Thymus (tissue), 14 donors: Measurements from ENCODE around the gene ZNF302. TPM values are rescaled to one million over a fixed set of nuclear protein-coding genes. Genes with fewer than 3 reads are reported as not detected.
A peak's percentile ranks its signal among the peaks of the same experiment; 100 is the strongest.

Experiments used
- DNase-seq, 9 donors: peaks; one replicate each; pipeline ENCODE4 v3.0.0-alpha.2; 2013; ENCODE audit warnings: low spot score in 9 of 9, low read depth in 6 of 9, missing footprints in 1 of 9
- H3K27ac ChIP-seq, 2 donors: one replicate each; pipeline ENCODE4 v1.5.1; 2013; ENCODE audit warnings: control low read depth in 1 of 2, low read depth in 1 of 2, low read length in 1 of 2, mild to moderate bottlenecking in 1 of 2, moderate library complexity in 1 of 2
- H3K27me3 ChIP-seq, 2 donors: one replicate each; pipeline ENCODE4 v1.5.1; 2013; ENCODE audit warnings: low read length in 1 of 2; ENCODE audit not compliant: control insufficient read depth in 2 of 2, insufficient read depth in 1 of 2
- H3K36me3 ChIP-seq, 2 donors: one replicate each; pipeline ENCODE4 v1.5.1; 2013; ENCODE audit warnings: low read length in 1 of 2, mild to moderate bottlenecking in 1 of 2, moderate library complexity in 1 of 2; ENCODE audit not compliant: control insufficient read depth in 2 of 2, insufficient read depth in 2 of 2
- H3K4me1 ChIP-seq, 2 donors: one replicate each; pipeline ENCODE4 v1.5.1; 2013; ENCODE audit warnings: low read length in 2 of 2; ENCODE audit not compliant: control insufficient read depth in 2 of 2, insufficient read depth in 2 of 2
- H3K4me3 ChIP-seq, 2 donors: one replicate each; pipeline ENCODE4 v1.5.1; 2013; ENCODE audit warnings: low read length in 2 of 2, control low read depth in 1 of 2, mild to moderate bottlenecking in 1 of 2
- H3K9me3 ChIP-seq, 2 donors: one replicate each; pipeline ENCODE4 v1.5.1; 2013; ENCODE audit warnings: low read length in 1 of 2, mild to moderate bottlenecking in 1 of 2; ENCODE audit not compliant: control insufficient read depth in 2 of 2, insufficient read depth in 1 of 2
- WGBS: extraction: QIAGEN DNeasy Blood & Tissue Kit; methylation state at CpG from one replicate; pipeline ENCODE4 v1.1.7; 2013; 5-methylcytosine and 5-hydroxymethylcytosine counted together
- long read RNA-seq, 10 donors: transcript quantifications; one replicate each; lab custom pipeline, GENCODE V29; 2026
- polyA plus RNA-seq: library from polyadenylated mRNA; stranded (reverse); fragments of 200-250 nt; gene quantifications from one replicate; pipeline ENCODE4 v1.2.3, GENCODE V29; 2013
- total RNA-seq: library from RNA; stranded (reverse); fragments of 120-200 nt; gene quantifications from one replicate; pipeline ENCODE4 v1.2.4, GENCODE V29; 2013
- donor health status: healthy.

The ZNF302 gene
- total RNA-seq (32.7 TPM), polyA plus RNA-seq (44.4 TPM)
- long read RNA-seq, donor 1, result 0 reads
- long read RNA-seq, donor 2, partial matches to known transcripts, result 0 of 8 reads
- long read RNA-seq, donor 2, other reads (novel, unspliced or antisense), result 0 of 8 reads
- long read RNA-seq, donor 3, partial matches to known transcripts, result 0 of 12 reads
- long read RNA-seq, donor 3, other reads (novel, unspliced or antisense), result 0 of 12 reads
- long read RNA-seq, donor 4, partial matches to known transcripts, result 0 of 5 reads
- long read RNA-seq, donor 4, other reads (novel, unspliced or antisense), result 0 of 5 reads
- long read RNA-seq, donor 5, transcript ZNF302-201 (5 exons, 2,590 nt), result major isoform, 5 of 13 reads
- long read RNA-seq, donor 5, partial matches to known transcripts, result 0 of 13 reads
- long read RNA-seq, donor 5, other reads (novel, unspliced or antisense), result 0 of 13 reads
- long read RNA-seq, donor 6, partial matches to known transcripts, result 0 of 7 reads
- long read RNA-seq, donor 6, other reads (novel, unspliced or antisense), result 0 of 7 reads
- long read RNA-seq, donor 7, partial matches to known transcripts, result 0 of 2 reads
- long read RNA-seq, donor 7, other reads (novel, unspliced or antisense), result 0 of 2 reads
- long read RNA-seq, donor 8, partial matches to known transcripts, result 0 of 2 reads
- long read RNA-seq, donor 8, other reads (novel, unspliced or antisense), result 0 of 2 reads
- long read RNA-seq, donor 9, partial matches to known transcripts, result 0 of 5 reads
- long read RNA-seq, donor 9, other reads (novel, unspliced or antisense), result 0 of 5 reads
- long read RNA-seq, donor 10, partial matches to known transcripts, result 6 of 11 reads
- long read RNA-seq, donor 10, other reads (novel, unspliced or antisense), result 0 of 11 reads

- Histone ChIP-seq H3K9me3 (peaks cover 0 to 5% of the 10 kb centered on the region in 2 donors), H3K27ac (peak within 1 kb of the TSS; percentile 93 to 95), H3K27me3 (peaks cover 0 to 2% of the 10 kb centered on the region in 2 donors), H3K4me1 (peaks cover 5 to 13% of the 10 kb centered on the region in 2 donors), H3K4me3 (peak within 1 kb of the TSS; percentile 63 to 83), H3K36me3 (peaks cover 13 to 20% of the 10 kb centered on the region in 2 donors)
- peak; percentile 87 to 97 (median 93) for DNase-seq
- WGBS, result under 1% methylated on average over 74 of the region's 74 CpGs
Observed at GRCh38 chr19:34677386-34678084, at the start of gene ZNF302. ZNF302 (plus strand) TSS chr19:34677678; CDS start chr19:34678805, 1,127 bp downstream.

- no peak overlapping the region for H3K4me3 ChIP-seq
- DNase-seq, result no peak
- no peaks in the 10 kb centered on the region for H3K4me1 ChIP-seq
- 94% methylated on average over 2 of the region's 2 CpGs for WGBS
- H3K27me3 ChIP-seq, result no peaks in the 10 kb centered on the region
- peaks cover 0 to 5% of the 10 kb centered on the region in 2 donors for H3K9me3 ChIP-seq
- no peak overlapping the region for H3K27ac ChIP-seq
- H3K36me3 ChIP-seq, result no peaks in the 10 kb centered on the region
Observed at GRCh38 chr19:34633802-34634201, 43.7 kb upstream of the ZNF302 start.

- H3K4me3 ChIP-seq, result no peak overlapping the region
- no peaks in the 10 kb centered on the region for H3K4me1 ChIP-seq
- no peak overlapping the region for H3K27ac ChIP-seq
- peak in 8 of 9 donors; percentile 14 to 78 (median 57) for DNase-seq
- no peaks in the 10 kb centered on the region for H3K36me3 ChIP-seq
- no peaks in the 10 kb centered on the region for H3K9me3 ChIP-seq
- no peaks in the 10 kb centered on the region for H3K27me3 ChIP-seq
- 34% methylated on average over 4 of the region's 4 CpGs for WGBS
Observed at GRCh38 chr19:34639491-34640085, 37.9 kb upstream of the ZNF302 start.

- H3K36me3 ChIP-seq, result no peaks in the 10 kb centered on the region
- no peaks in the 10 kb centered on the region for H3K9me3 ChIP-seq
- no peak overlapping the region for H3K4me3 ChIP-seq
- H3K27ac ChIP-seq, result no peak overlapping the region
- H3K4me1 ChIP-seq, result no peaks in the 10 kb centered on the region
- no peaks in the 10 kb centered on the region for H3K27me3 ChIP-seq
- no peak for DNase-seq
- WGBS, result 91% methylated on average over 4 of the region's 4 CpGs
Observed at GRCh38 chr19:34642241-34642640, 35.2 kb upstream of the ZNF302 start.

GRCh38 chr19:34644991-34645461 is 32.5 kb upstream of the ZNF302 start:
- no peaks in the 10 kb centered on the region for H3K36me3 ChIP-seq
- H3K4me3 ChIP-seq, result no peak overlapping the region
- 95% methylated on average over 10 of the region's 10 CpGs for WGBS
- no peak overlapping the region for H3K27ac ChIP-seq
- no peaks in the 10 kb centered on the region for H3K27me3 ChIP-seq
- H3K9me3 ChIP-seq, result no peaks in the 10 kb centered on the region
- no peak for DNase-seq
- no peaks in the 10 kb centered on the region for H3K4me1 ChIP-seq

- no peak overlapping the region for H3K27ac ChIP-seq
- 75% methylated on average over 5 of the region's 5 CpGs for WGBS
- no peaks in the 10 kb centered on the region for H3K27me3 ChIP-seq
- no peaks in the 10 kb centered on the region for H3K4me1 ChIP-seq
- no peak overlapping the region for H3K4me3 ChIP-seq
- no peaks in the 10 kb centered on the region for H3K9me3 ChIP-seq
- H3K36me3 ChIP-seq, result no peaks in the 10 kb centered on the region
- no peak for DNase-seq
Observed at GRCh38 chr19:34645551-34645950, 31.9 kb upstream of the ZNF302 start.

- Histone ChIP-seq H3K4me3 (no peak overlapping the region), H3K4me1 (no peaks in the 10 kb centered on the region), H3K9me3 (no peaks in the 10 kb centered on the region), H3K27me3 (no peaks in the 10 kb centered on the region), H3K27ac (no peak overlapping the region), H3K36me3 (no peaks in the 10 kb centered on the region)
- DNase-seq, result no peak
- WGBS, result 92% methylated on average over 9 of the region's 9 CpGs
Observed at GRCh38 chr19:34649886-34650543, 27.5 kb upstream of the ZNF302 start.

GRCh38 chr19:34651747-34652146 is 25.7 kb upstream of the ZNF302 start:
- Histone ChIP-seq H3K27me3 (no peaks in the 10 kb centered on the region), H3K4me1 (no peaks in the 10 kb centered on the region)
- 73% methylated on average over 2 of the region's 2 CpGs for WGBS

More at GRCh38 chr19:34651747-34652146, 25.7 kb upstream of the ZNF302 start:
- Histone ChIP-seq H3K36me3 (no peaks in the 10 kb centered on the region), H3K9me3 (no peaks in the 10 kb centered on the region), H3K27ac (no peak overlapping the region), H3K4me3 (no peak overlapping the region)
- DNase-seq, result no peak
